GM18526 (cell line): ENCODE results near the gene ACAA1.

ENCODE experiments used
- POLR2A ChIP-seq: IDR thresholded peaks from 3 replicates; pipeline ENCODE4 v1.6.1; 2011; ENCODE audit not compliant: insufficient read length; ENCODE audit errors: extremely low read depth

The ACAA1 gene

DNA sequence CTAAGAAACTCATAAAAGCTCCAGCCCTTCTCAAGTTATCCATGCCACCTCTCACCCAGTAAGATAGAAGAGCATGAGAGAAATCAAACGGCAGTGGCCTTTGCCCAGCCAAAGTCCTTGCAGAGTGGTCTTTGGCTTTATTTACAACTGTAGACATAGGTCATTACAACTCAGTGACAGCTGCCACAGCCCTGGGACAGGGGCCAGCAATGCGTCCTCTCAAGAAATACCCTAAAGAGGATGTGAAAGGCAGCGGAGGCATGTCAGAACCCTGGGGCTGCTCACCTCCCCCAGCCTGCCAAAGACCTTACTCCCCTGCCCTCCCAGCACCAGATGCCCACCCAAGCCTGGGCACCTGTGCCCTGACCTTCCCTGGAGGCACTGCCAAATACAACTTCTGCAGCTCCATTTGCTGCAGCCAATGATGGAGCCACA lies 6.3 kb downstream of the ACAA1 start:
- no peak for TF ChIP-seq POLR2A

- no peak for TF ChIP-seq POLR2A
Observed at GRCh38 chr3:38129058-38129457, 7.9 kb downstream of the ACAA1 start.

DNA sequence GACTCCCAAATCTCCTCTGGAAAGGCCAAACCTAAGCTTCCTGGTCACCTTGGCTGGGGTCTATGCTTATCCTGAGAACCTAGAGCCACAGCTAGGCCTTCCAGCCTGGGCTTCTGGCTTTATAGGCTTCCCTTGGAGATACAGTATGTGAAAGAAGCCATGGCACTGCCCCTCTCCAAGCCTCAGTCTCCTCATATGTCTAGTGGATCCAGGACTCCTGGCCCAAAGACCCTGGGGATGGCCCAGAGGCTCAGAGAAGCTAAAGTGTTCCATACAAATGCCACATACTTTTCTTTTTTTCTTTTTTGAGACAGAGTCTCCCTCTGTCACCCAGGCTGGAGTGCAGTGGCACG lies 8.6 kb downstream of the ACAA1 start:
- no peak for TF ChIP-seq POLR2A

GRCh38 chr3:38127611-38128302 lies 9.2 kb downstream of the ACAA1 start:
- TF ChIP-seq POLR2A, result no peak

DNA sequence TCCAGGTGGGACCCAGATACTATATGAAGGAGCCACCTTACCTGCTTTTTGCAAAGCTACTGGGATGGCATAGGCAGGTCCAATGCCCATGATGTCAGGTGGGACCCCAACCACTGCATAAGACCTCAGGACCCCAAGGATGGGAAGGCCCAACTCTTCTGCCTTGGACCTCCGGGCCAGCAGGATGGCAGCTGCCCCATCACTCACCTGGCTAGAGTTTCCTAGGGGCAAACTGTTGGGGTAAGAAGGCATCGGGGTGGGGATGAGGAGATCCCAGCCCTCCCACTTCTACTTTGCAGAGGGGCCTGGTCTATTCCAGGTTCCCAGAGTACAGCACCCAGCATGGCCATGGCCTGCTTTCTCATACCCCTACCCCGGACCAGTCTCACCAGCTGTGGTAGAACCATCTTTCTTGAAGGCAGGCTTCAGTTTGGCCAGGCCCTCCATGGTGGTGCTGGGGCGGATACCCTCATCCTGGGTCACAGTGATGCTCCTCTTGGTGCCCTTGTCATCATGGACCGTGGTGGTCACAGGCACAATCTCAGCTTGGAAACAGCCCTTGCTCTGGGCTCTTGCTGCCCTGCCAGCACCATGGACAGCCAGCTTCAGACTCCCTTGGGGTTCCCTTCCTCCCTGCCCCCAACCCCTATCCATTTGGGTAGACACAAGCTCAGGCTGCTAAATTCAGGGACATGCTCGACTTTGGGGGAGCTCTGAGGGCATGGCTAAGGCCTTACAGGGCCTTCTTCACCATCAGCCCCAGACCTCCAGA lies 10.6 kb downstream of the ACAA1 start:
- TF ChIP-seq POLR2A, result no peak

DNA sequence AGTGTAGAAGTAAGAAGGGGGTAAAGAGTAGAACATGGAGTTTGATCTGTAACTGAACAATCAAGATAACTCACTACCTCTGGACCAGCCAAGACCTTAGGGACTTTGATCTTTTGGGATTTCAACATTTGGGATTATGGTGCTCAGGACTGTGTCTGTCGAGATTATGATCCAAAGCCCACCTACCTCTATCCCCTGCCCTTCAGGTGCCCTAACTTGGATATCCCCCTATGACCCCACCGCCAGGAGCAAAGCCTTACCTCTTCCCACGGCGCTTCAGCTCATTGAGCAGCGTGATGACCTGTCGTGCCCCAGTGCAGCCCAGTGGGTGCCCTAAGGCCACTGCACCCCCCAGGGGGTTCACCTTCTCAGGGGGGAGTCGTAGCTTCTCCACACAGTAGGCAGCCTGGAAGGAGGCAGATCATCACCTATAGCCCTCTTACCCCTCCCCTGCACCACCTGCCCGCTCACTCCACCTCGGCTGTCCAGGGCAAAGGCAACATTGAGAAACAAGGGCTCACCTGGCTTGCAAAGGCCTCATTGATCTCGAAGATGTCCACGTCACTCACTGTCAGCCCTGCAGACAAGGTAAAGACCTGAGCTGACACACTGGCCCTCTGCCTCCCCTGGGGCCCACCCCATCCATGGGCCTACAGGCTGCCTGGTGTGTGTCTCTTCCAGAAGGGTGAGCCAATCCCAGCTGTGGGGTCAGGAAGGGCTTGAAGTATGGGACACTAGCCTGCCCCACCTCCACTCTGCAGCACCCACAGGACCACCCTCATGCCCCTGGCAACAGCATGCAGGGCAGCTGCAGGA lies 11.4 kb downstream of the ACAA1 start:
- no peak for TF ChIP-seq POLR2A

GRCh38 chr3:38124324-38125122 lies 12.4 kb downstream of the ACAA1 start:
- no peak for TF ChIP-seq POLR2A

- no peak for TF ChIP-seq POLR2A
Observed at GRCh38 chr3:38122712-38123290, 14.1 kb downstream of the ACAA1 start.

DNA sequence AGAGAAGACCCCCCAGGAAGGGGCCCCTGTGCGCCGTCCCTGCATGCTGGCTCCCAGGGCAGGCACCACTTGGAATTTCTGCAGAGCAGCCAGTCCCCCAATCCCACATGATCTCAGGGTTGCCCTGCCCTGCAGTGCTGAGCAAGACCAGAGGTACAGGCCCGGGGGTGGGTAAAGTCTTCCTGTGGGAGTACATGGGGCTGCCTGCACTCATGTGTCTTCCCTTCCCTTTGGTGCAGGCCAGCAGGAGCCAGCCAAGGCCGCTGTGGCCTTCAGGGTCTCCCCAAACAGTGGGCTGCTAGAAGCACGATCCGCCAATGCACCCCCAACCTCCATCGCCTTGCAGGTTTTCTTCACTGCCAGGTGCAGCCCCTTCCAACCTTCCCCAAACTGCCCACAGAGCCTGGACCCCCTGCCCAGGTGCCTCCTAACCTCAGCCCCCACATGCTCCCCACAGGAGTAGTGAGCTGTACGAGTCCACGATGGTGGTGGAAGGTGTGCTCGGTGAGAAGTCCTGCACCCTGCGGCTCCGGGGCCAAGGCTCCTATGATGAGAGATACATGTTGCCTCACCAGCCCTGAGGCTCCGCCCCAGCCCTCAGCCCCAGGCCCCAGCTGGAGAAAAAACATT lies 15.0 kb downstream of the ACAA1 start:
- no peak for TF ChIP-seq POLR2A

GRCh38 chr3:38121451-38121831 lies 15.5 kb downstream of the ACAA1 start:
- TF ChIP-seq POLR2A, result no peak

DNA sequence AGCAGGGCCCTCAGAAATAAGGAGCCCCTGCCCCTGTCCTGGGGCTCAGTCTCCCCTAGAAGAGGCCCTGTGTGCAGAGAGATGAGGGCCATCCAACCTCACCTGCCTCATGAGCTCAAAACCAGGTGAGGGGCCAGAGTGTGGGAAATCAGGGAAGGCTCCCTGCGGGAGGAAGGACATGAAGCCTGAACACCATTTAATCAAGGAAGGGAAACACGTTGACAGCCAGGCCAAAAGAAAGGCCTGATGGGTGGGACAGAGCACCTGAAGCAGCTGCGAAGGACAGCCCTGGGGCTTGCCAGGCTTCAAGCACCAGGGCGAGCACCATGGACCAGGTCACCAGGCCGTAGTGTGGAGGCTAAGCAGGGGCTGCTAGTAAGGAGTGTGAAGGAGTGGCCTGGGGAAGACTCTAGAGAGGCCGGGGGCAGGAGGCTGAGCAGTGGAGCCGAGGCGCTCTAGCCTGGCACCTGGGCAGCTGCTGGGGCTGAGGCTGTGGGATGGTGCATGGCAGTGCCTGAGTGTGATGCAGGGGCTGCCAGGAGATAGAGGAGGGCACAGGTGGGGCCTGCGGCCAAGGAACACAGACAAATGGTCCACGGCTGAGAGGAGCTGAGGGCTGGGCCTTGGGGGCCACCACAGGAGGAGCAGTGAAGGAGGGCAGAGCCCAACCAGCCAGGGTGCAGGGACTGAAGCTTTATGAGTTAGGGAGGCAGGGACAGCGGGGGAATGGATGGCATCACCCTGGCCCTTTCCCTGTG lies 16.1 kb downstream of the ACAA1 start:
- no peak for TF ChIP-seq POLR2A

DNA sequence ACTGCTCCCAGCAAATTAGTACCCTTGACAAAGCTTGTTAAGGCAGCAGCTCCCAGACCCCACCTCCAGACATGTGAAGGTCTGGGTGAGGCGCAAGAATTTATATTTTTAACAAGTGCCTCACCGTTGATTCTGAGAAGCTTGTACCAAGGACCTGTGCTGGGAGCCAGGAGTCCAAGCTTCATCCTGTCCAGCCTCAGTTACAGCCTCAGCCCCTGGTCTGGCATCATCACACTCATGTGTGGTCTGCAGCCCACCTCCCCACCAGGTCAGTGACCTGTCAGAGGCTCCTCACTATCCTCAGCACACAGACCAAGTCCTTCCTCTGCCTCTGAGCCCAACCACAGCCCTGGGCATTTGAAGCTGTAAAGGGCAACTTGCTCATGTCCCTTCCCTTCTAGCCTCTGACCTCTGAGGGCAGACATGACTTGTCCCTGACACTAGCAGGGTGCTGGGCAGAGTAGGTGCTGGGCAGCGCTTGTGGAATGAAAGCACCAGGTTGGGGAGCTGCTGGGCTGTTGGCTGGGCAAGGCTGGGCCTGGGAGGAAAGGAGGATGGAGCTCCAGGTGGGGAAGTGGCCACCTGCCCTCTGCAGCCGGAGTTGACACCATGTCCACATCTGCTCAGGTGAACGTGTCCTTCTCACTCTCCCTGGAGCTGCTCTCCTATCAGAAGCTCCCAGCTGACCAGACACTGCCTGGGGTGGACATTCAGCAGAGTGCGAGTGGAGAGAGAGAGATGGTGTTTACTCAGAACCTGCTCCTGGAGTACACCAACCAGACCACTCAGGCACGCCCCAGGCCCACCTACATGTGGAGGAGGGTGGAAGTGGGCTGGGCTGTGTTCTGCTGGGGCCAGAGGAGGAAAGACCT lies 16.9 kb downstream of the ACAA1 start:
- TF ChIP-seq POLR2A, result no peak

- TF ChIP-seq POLR2A, result no peak
Observed at GRCh38 chr3:38119248-38119544, 17.7 kb downstream of the ACAA1 start.
